GM18498 (cell line): ENCODE data around the gene COPB1.

Experiments used
- ATAC-seq: cut with Tn5 transposase; IDR thresholded peaks from one replicate; pipeline ENCODE4 v1.9.1; 2021; ENCODE audit warnings: mild to moderate bottlenecking, moderate library complexity; ENCODE audit not compliant: unreplicated experiment

COPB1 gene

GRCh38 chr11:14518820-14519219 lies 19.2 kb upstream of the COPB1 start:
- ATAC-seq, result no peak

GRCh38 chr11:14513800-14514199 lies 14.2 kb upstream of the COPB1 start:
- ATAC-seq, result no peak

- ATAC-seq, result no peak
Measured at GRCh38 chr11:14506532-14506931, 6.9 kb upstream of the COPB1 start.

- ATAC-seq, result no peak
Measured at GRCh38 chr11:14503023-14503422, 3.4 kb upstream of the COPB1 start.

GRCh38 chr11:14502039-14502438 lies 2.4 kb upstream of the COPB1 start:
- no peak for ATAC-seq

- ATAC-seq, result peak; percentile 65
Measured at GRCh38 chr11:14500181-14500651, 605 bp upstream of the COPB1 start.

GRCh38 chr11:14499178-14499559 lies 442 bp downstream of the COPB1 start:
- ATAC-seq, result peak; percentile 30

GRCh38 chr11:14480716-14481115 lies 18.9 kb downstream of the COPB1 start:
- no peak for ATAC-seq

GRCh38 chr11:14471127-14471526 lies 28.5 kb downstream of the COPB1 start:
- ATAC-seq, result no peak

GRCh38 chr11:14463623-14464022 lies 36.0 kb downstream of the COPB1 start:
- ATAC-seq, result no peak

GRCh38 chr11:14460147-14460546 lies 39.5 kb downstream of the COPB1 start:
- no peak for ATAC-seq

- no peak for ATAC-seq
Measured at GRCh38 chr11:14458377-14458776, 41.2 kb downstream of the COPB1 start.

GRCh38 chr11:14455648-14456430 lies 43.8 kb downstream of the COPB1 start:
- ATAC-seq, result no peak

GRCh38 chr11:14454861-14455632 lies 44.6 kb downstream of the COPB1 start:
- ATAC-seq, result peak; percentile 42

GRCh38 chr11:14451825-14452224 lies 47.8 kb downstream of the COPB1 start:
- peak; percentile 63 for ATAC-seq

- ATAC-seq, result no peak
Measured at GRCh38 chr11:14449302-14449714, 50.3 kb downstream of the COPB1 start.

- ATAC-seq, result no peak
Measured at GRCh38 chr11:14448240-14448639, 51.4 kb downstream of the COPB1 start.

GRCh38 chr11:14446701-14447169 lies 52.9 kb downstream of the COPB1 start:
- ATAC-seq, result no peak

GRCh38 chr11:14445542-14446530 lies 53.8 kb downstream of the COPB1 start:
- no peak for ATAC-seq

GRCh38 chr11:14444441-14445189 lies 55.0 kb downstream of the COPB1 start:
- no peak for ATAC-seq
